ENCODE results near the gene CBX1.

- TF ChIP-seq POLR2A (IDR thresholded peaks at IDR 0.05; ENCODE audit: low read depth, low read length) (no peak), CTCF (conservative IDR thresholded peaks at IDR 0.05; ENCODE audit: low read depth, low read length) (no peak), SMC3 (IDR thresholded peaks at IDR 0.05; ENCODE audit: low read depth, low read length) (no peak), USF2 (IDR thresholded peaks at IDR 0.05; ENCODE audit: low read depth, low read length) (no peak), MAFK (IDR thresholded peaks at IDR 0.05; ENCODE audit: low read depth, low read length) (no peak), CHD1 (IDR thresholded peaks at IDR 0.05; ENCODE audit: low read depth, low read length) (no peak), FOS (IDR thresholded peaks at IDR 0.05; ENCODE audit: low read depth, low read length) (no peak)
Measured at GRCh38 chr17:48022901-48023300, 78.4 kb downstream of the CBX1 start.
